ENCODE results near the gene HSF4. TPM values are rescaled to one million over a fixed set of nuclear protein-coding genes. Genes with fewer than 3 reads are reported as not detected.

HSF4 gene
- total RNA-seq, 2 experiments from 2014 or later: 8.1 to 17.0 TPM

- ChIA-PET CTCF (ENCODE audit: unreplicated experiment) (no interaction called here), POLR2A (no interaction called here)
- no peak for TF ChIP-seq CTCF (conservative IDR thresholded peaks at IDR 0.05; ENCODE audit: low read length)
- H2AFZ ChIP-seq (ENCODE audit: low read length): no peak overlapping the region
- H3K4me3 ChIP-seq (ENCODE audit: low read depth, low read length, poor library complexity, severe bottlenecking): peak overlapping the region; percentile 38
- no TSS peak for BruUV-seq (replicated peaks)
- H3K4me1 ChIP-seq (ENCODE audit: insufficient read depth, low read length, poor library complexity, severe bottlenecking): peaks cover 25% of the 10 kb centered on the region
- no peaks in the 10 kb centered on the region for H3K9me2 ChIP-seq (ENCODE audit: insufficient read depth, low read length)
- peak overlapping the region; percentile 52 for H3K4me2 ChIP-seq (ENCODE audit: low read length)
- H3K27ac ChIP-seq (ENCODE audit: low read depth, low read length, poor library complexity, severe bottlenecking): no peak overlapping the region
- no peaks in the 10 kb centered on the region for H3K9me3 ChIP-seq (ENCODE audit: low read length)
- H4K20me1 ChIP-seq (ENCODE audit: insufficient read depth, low read length): no peaks in the 10 kb centered on the region
- no peaks in the 10 kb centered on the region for H3K79me2 ChIP-seq (ENCODE audit: insufficient read depth, low read depth, low read length)
- DNase-seq (ENCODE audit: low spot score): no peak
- intact Hi-C loops (cut with micrococcal nuclease; ENCODE audit: unreplicated experiment): no loop called here
- no peaks in the 10 kb centered on the region for H3K36me3 ChIP-seq (ENCODE audit: insufficient read depth, low read length)
Measured at GRCh38 chr16:67170949-67171649, 6.6 kb downstream of the HSF4 start.

- Histone ChIP-seq H3K4me3 (ENCODE audit: low read depth, low read length, poor library complexity, severe bottlenecking) (no peak overlapping the region), H3K4me2 (ENCODE audit: low read length) (no peak overlapping the region), H3K36me3 (ENCODE audit: insufficient read depth, low read length) (no peaks in the 10 kb centered on the region), H3K9me2 (ENCODE audit: insufficient read depth, low read length) (no peaks in the 10 kb centered on the region), H4K20me1 (ENCODE audit: insufficient read depth, low read length) (no peaks in the 10 kb centered on the region), H3K79me2 (ENCODE audit: insufficient read depth, low read depth, low read length) (no peaks in the 10 kb centered on the region), H3K27ac (ENCODE audit: low read depth, low read length, poor library complexity, severe bottlenecking) (no peak overlapping the region), H2AFZ (ENCODE audit: low read length) (no peak overlapping the region), H3K9me3 (ENCODE audit: low read length) (no peaks in the 10 kb centered on the region), H3K4me1 (ENCODE audit: insufficient read depth, low read length, poor library complexity, severe bottlenecking) (peaks cover 28% of the 10 kb centered on the region)
- no peak for DNase-seq (ENCODE audit: low spot score)
- intact Hi-C loops (cut with micrococcal nuclease; ENCODE audit: unreplicated experiment): no loop called here
- TF ChIP-seq EZH2phosphoT487 (IDR thresholded peaks at IDR 0.05; ENCODE audit: borderline replicate concordance, low read depth, low read length) (no peak), CTCF (conservative IDR thresholded peaks at IDR 0.05; ENCODE audit: low read length) (no peak)
- ChIA-PET POLR2A (interaction anchor here (0.6 kb wide), 1 partner anchor 118 kb away, joined by 6 read pairs; no protein-coding TSS in a partner anchor), CTCF (ENCODE audit: unreplicated experiment) (no interaction called here)
- no TSS peak for BruUV-seq (replicated peaks)
Measured at GRCh38 chr16:67173323-67173722, 8.8 kb downstream of the HSF4 start.
